Stimulated activated CD4-positive, alpha-beta T cell treated with anti-CD3 and anti-CD28 coated beads, TNF-alpha, amount 100 ng/mL, for 1 hour (primary cell): ENCODE results near the gene CCT7.
"Not testable (repeated sequence)": the region's sequence is repeated elsewhere in the genome, so short reads cannot be mapped to it uniquely, and the experiment has no call there.

Source experiments
- DNase-seq, 3 donors: peaks; one replicate each; pipeline ENCODE4 v3.0.0-alpha.2; 2020; ENCODE audit warnings: low read depth in 3 of 3, low spot score in 1 of 3

CCT7 gene

DNA sequence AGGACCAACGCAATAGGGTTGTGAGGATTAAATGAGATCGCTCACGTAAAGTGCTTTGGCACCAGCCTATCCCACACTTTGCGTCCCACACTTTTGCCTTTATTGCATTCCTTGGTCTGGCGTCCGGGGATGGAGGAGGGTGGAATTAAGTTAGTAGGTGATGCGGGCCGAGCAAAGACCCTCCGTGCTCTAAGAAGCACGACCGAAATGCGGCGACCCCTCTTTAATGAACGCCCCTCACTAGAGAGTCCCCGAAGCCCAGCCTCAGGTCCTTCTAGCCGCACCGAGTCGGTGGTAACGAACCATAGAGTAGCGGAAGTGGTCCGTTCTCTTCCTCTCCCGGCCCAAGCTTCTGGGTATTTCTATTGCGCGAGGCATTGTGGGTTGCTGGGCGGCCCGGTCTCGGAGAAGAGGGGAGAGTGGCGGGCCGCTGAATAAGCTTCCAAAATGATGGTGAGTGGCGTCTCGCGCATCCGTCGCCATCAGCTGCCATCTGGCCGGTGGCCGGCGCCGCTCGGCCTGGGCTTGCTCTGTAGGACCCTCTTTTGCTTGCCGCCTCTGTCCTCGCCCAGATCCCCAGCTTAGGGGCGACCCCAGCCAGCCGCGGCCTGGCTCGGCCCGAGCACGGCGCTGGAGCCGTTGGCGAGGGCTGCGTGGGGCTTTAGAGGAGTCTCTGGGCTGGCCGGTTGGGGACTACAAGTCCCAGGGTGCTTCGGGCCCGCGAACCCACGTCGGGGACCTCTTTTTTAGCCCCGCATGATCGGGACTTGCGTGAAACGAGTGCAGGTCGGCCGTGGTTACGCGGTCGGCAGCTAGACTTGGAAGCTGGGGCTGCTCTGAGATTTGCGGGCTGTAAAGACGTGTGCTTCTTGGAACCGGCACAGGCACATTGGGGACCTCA is at the start of gene CCT7:
Gene CCT7, plus strand, starts transcription at position 377 of the 901 bp plus-strand sequence. Its CDS starts 71 bp downstream, at position 448.
- peak; percentile 68 to 69 (median 68) for DNase-seq

DNA sequence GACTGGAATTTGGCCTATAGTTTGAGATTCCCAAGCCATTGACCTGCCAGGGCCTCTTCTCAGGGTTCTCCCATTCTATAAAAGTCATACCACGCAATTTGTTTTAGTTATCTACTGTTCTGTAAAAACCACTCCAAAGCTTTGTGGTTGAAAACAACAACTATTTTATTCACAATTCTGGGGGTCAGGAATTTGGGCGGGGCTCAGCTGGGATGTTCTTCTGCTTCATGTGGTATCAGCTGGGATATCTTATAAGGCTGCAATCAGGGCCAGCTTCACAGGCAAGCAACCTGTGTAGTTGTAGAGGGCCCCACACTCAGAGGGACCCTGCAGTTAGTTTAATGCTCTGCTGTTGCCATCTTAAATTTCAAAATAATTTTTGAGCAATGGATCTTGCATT is 48.1 kb upstream of the CCT7 start:
- DNase-seq, result no peak

DNA sequence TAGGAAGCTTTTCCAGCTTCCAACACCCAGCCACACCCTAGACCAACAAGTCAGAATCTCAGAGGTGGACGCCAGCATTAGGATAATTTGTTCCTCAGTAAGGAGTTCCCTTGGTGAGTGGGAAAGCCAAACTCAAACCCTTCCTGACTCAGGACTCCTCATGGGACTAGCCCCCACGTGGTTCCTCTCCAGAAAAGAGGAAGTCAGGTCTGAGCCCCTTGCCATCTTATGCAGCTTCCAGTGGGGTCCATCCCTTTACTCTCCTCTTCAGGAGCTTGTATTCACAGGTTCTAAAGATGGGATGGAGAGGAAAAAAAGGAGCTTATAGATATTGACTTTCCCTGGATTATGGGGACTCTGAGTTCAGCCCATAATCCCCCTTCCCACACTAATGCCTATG is 46.6 kb upstream of the CCT7 start:
- no peak for DNase-seq

DNA sequence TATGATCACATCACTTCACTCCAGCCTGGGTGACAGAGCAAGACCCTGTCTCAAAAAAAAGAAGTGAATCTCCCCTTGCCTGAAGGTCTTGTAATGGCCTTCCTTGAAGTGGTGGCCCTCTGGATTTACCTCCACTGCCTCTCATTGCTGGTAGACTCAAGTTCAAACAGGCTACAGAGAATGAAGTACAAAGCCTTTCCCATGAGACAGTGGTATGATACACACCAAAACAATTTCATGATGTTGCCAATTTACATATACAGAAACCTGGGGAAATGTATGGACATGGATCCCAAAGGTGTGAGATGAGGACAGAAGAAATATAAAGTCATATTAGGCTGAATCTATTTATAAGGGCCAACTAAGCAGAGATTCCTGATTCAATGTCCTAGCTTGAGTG is 36.5 kb upstream of the CCT7 start:
- DNase-seq, result no peak

- not testable (repeated sequence) for DNase-seq
Observed at GRCh38 chr2:73200281-73200680, 33.8 kb upstream of the CCT7 start.

DNA sequence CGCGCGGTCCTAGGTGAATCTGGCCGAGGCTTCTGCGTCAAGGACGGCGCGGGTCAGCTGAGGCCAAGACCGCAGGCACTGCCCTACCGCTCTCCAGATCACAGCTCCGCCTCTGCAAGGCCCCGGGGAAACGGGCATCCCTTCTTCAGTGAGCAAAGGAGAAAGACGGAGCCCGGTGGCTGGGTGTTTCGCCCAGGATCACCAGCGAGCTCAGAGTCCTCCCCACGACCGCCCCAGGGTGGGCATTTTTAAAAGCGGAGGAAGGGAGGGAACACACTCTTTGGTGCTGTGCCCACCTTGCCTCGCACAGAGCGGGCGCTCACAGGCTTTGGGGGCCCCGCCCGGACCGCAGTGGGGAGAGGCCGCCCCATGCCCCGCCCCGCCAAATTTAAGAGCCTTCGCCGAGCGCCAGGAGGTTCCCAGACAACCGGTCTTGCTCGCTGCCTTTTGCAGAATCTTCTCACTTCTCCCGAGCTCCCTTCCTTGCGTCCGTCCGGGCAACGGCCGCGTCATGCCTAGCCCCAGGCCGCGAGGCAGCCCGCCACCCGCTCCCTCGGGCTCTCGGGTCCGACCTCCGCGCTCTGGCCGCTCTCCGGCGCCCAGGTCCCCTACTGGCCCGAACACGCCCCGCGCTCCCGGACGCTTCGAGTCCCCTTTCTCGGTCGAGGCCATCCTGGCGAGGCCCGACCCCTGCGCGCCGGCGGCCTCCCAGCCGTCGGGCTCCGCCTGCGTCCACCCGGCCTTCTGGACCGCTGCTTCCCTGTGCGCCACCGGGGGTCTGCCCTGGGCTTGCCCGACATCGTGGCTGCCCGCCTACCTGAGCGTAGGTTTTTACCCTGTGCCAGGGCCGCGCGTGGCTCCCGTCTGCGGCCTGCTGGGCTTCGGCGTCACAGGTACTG is 31.7 kb upstream of the CCT7 start, which contains the start of gene NOTO:
Gene NOTO, plus strand, starts transcription at position 419 of the 899 bp plus-strand sequence. Its CDS starts 93 bp downstream, at position 512.
- DNase-seq, result no peak

GRCh38 chr2:73203055-73203681 is 30.9 kb upstream of the CCT7 start:
- no peak for DNase-seq

DNA sequence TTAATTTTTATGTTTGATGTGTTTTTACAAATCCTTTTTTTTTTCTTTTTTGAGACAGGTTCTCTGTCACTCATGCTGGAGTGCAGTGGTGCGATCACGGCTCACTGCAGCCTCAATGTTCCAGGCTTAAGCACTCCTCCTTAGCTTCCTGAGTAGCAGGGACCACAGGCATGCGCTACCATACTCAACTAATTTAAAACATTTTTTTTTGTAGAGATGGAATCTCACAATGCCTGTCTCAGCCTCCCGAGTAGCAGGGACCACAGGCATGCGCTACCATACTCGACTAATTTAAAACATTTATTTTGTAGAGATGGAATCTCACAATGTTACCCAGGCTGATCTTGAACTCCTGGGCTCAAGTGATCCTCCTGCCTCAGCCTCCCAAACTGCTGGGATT is 28.5 kb upstream of the CCT7 start:
- no peak for DNase-seq

DNA sequence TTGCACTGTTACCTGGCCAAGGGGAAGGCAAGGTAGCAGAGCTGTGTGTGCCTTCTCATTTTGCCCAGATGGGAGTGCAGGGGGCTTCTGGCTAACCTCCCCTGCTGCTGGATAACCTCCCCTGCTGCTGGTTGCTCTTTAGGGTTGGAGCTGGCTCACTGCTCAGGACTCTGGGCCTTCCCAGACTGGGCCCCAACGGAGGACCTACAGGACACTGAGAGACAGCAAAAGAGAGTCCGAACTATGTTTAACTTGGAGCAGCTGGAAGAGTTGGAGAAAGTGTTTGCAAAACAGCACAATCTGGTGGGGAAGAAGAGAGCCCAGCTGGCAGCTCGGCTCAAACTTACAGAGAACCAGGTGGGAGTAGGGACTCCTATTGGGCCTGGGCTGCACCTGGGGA is 25.9 kb upstream of the CCT7 start:
- DNase-seq, result no peak

DNA sequence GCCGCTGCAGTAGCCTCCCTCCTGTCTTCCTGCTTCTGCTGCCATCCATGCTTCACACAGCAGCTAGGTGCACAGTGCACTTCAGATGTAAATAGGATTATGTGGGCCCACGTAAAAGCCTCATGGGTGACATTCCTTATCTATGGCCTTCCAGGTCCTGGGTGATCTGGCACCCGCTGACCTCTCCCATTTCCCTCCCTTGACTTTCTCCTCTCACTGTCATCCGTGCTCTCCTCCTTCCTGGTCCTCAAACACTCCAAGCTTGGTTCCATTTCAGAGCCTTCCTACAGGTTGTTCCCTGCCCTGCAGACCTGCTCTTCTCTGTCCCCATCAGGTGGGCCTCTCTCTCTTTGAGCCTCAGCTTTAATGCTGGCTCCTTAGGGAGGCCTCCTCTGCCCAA is 24.1 kb upstream of the CCT7 start:
- DNase-seq, result no peak

GRCh38 chr2:73210696-73211095 is 23.4 kb upstream of the CCT7 start:
- no peak for DNase-seq

DNA sequence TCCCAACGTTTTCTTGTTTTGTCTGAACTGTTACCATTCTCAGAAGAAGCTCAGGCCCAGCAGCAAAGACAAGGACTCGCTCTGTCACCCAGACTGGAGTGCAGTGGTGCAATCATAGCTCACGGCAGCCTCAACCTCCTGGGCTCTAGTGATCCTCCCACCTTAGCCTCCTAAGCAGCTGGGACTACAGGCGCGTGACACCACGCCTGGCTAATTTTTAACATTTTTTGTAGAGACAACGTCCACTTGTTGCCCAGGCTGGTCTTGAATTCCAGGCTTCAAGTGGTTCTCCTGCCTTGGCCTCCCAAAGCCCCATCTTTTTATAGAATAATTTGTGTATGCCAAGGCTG is 22.0 kb upstream of the CCT7 start:
- DNase-seq, result no peak

DNA sequence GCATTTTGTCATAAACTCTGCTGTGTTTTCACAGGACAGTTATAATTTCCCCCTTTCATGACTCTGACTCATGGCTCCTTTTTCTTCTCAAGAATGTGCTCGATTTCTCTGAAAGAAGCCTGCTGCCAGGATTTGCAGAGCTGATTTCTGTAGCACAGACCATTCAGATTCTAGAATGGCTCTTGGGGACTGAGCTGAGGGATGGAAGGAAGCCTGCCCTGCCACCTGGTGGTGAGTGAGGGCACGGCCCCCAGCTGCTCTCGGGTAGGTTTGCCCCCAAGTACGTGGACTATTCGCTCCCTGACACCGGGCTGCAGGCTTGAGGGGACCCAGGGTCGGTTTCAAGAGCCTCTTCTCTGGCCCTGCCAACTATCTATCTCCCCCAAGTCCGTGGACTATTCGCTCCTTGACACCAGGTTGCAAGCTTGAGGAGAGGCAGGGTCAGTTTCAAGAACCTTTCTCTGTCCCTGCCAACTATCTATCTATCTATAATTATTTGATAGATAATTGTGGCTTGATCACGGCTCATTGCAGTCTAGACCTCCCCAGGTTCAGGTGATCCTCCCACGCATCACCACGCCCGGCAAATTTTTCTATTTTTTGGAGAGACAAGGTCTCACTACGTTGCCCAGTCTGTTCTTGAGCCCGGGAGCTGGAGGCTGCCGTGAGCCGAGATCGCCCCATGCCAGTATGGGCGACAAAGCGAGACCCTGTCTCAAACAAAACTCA is 21.5 kb upstream of the CCT7 start:
- peak in 2 of 3 donors; percentile 41 to 63 for DNase-seq

- DNase-seq, result peak; percentile 70 to 92 (median 84)
Observed at GRCh38 chr2:73214120-73215035, 19.7 kb upstream of the CCT7 start, which contains the start of gene SMYD5. SMYD5 (plus strand) TSS chr2:73214245; CDS start chr2:73214267, 22 bp downstream.

- no peak for DNase-seq
Observed at GRCh38 chr2:73215254-73215653, 18.9 kb upstream of the CCT7 start.

DNA sequence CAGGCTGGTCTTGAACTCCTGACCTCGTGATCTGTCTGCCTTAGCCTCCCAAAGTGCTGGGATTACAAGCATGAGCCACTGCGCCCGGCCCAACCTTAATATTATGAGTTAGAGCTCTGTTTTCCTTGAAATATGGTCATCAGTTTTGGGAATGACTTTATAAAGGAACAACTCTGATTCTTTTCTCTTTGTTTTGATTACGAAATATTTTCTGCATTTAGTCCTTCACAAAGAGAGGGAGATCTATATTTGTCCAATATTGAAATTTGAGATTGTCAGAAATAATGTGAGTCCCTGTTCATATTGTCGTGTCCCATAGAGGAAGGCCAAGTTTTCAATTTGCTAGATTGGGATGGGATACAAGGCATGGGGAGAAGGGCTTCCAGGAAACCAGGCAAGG is 16.9 kb upstream of the CCT7 start:
- no peak for DNase-seq

- DNase-seq, result no peak
Observed at GRCh38 chr2:73217826-73218225, 16.3 kb upstream of the CCT7 start.

DNA sequence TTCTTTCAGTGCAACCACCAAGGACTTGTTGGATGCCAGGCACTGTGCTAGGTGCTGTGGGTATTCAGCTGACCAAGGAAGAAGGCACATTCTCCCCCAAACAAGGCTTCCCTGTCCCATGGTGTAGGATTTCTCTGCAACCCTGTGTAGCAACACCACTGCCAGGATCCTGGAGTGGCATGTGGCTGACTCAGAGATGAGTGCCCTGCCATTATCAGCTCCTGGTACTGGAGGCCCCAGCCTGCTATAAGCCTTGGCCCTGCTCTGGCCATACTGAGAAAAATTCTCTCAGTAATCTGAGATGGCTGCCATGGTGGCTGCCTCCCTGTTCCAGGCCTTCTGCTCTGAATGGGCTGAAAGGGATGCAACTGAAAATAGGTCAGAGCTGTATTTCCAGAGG is 15.8 kb upstream of the CCT7 start:
- DNase-seq, result no peak

GRCh38 chr2:73223821-73224220 is 10.3 kb upstream of the CCT7 start:
- DNase-seq, result no peak
